H1 (cell line): Measurements from ENCODE around the gene POFUT2. TPM values are rescaled to one million over a fixed set of nuclear protein-coding genes. Genes with fewer than 3 reads are reported as not detected.

ENCODE experiments used
- CTCF ChIA-PET: fragments of 300-600 bp; sonication (Branson Sonifier 250); formaldehyde crosslinking; loops from one replicate; lab custom pipeline; 2021; ENCODE audit not compliant: partially characterized antibody; lab: Charles Lee
- POLR2A ChIA-PET: fragments of 300-600 bp; sonication (Branson Sonifier 250); formaldehyde crosslinking; loops from one replicate; lab custom pipeline; 2021; ENCODE audit warnings: inconsistent platforms; ENCODE audit not compliant: partially characterized antibody; lab: Charles Lee
- DNase-seq, 2 experiments: peaks; one replicate each; pipeline versions ENCODE4 v3.0.0 to v3.0.0-alpha.2; 2010 to 2022; ENCODE audit warnings: low spot score in 2 of 2, low read depth in 1 of 2, mixed read lengths in 1 of 2
- FAIRE-seq: peaks from 2 replicates; lab custom pipeline; 2011; peaks lifted over from hg19 to GRCh38; lab: Jason Lieb, UNC
- H2AFZ ChIP-seq: 2 replicates; pipeline ENCODE4 v1.8.1; 2012; ENCODE audit warnings: low read length, inconsistent platforms
- H2AK5ac ChIP-seq: 2 replicates; pipeline ENCODE4 v1.6.1; 2013; ENCODE audit warnings: low read depth, low read length
- H2BK120ac ChIP-seq: replicated peaks from 2 replicates; pipeline ENCODE3; 2013; ENCODE audit warnings: low read depth, low read length, inconsistent platforms
- H2BK12ac ChIP-seq: 2 replicates; pipeline ENCODE4 v1.6.1; 2013; ENCODE audit warnings: low read depth, low read length
- H2BK15ac ChIP-seq: 2 replicates; pipeline ENCODE4 v1.6.1; 2013; ENCODE audit warnings: low read length
- H2BK20ac ChIP-seq: 2 replicates; pipeline ENCODE4 v1.6.1; 2013; ENCODE audit warnings: low read length
- H2BK5ac ChIP-seq: 2 replicates; pipeline ENCODE4 v1.6.1; 2013; ENCODE audit warnings: low read depth, low read length
- H3K14ac ChIP-seq: 2 replicates; pipeline ENCODE4 v1.6.1; 2013; ENCODE audit warnings: inconsistent platforms; ENCODE audit not compliant: insufficient read length
- H3K18ac ChIP-seq: 2 replicates; pipeline ENCODE4 v1.6.1; 2013; ENCODE audit warnings: low read length; ENCODE audit errors: extremely low read depth
- H3K23ac ChIP-seq: 2 replicates; pipeline ENCODE4 v1.6.1; 2013; ENCODE audit warnings: inconsistent platforms; ENCODE audit not compliant: insufficient read length
- H3K23me2 ChIP-seq: 2 replicates; pipeline ENCODE4 v1.6.1; 2013; ENCODE audit warnings: low read depth, low read length
- H3K27ac ChIP-seq: 2 replicates; pipeline ENCODE4 v1.6.1; 2011; ENCODE audit warnings: low read depth, low read length, inconsistent platforms
- H3K27me3 ChIP-seq, 4 experiments: replicated peaks in 1 of 4; 1 replicate in 1 of 4; 2 replicates in 3 of 4; pipeline versions ENCODE4 v1.6.1 to v1.8.1; 2011 to 2013; ENCODE audit warnings: low read length in 3 of 4, mild to moderate bottlenecking in 3 of 4, inconsistent platforms in 2 of 4, mixed read lengths in 2 of 4, moderate library complexity in 1 of 4; ENCODE audit not compliant: control insufficient read depth in 3 of 4, insufficient read depth in 3 of 4; ENCODE audit errors: extremely low read depth in 1 of 4
- H3K36me3 ChIP-seq, 4 experiments: 2 replicates each; pipeline versions ENCODE4 v1.6.1 to v1.8.1; 2011 to 2013; ENCODE audit warnings: mild to moderate bottlenecking in 4 of 4, low read length in 3 of 4, moderate library complexity in 2 of 4, control low read depth in 1 of 4, inconsistent platforms in 1 of 4; ENCODE audit not compliant: insufficient read depth in 4 of 4, control insufficient read depth in 2 of 4
- H3K4ac ChIP-seq: replicated peaks from 2 replicates; pipeline ENCODE3; 2013; ENCODE audit warnings: low read length, low read depth, mixed read lengths, inconsistent platforms; ENCODE audit not compliant: insufficient read length
- H3K4me1 ChIP-seq, 4 experiments: replicated peaks in 1 of 4; 1 replicate in 1 of 4; 2 replicates in 3 of 4; pipeline versions ENCODE4 v1.6.1 to v1.8.1; 2011 to 2013; ENCODE audit warnings: low read length in 3 of 4, inconsistent platforms in 2 of 4, mixed read lengths in 1 of 4; ENCODE audit not compliant: insufficient read depth in 4 of 4, control insufficient read depth in 3 of 4
- H3K4me2 ChIP-seq, 2 experiments: 2 replicates each; pipeline versions ENCODE4 v1.6.1 to v1.8.1; 2011 to 2013; ENCODE audit warnings: low read depth in 2 of 2, low read length in 2 of 2, control low read depth in 1 of 2, inconsistent platforms in 1 of 2, mild to moderate bottlenecking in 1 of 2; ENCODE audit not compliant: insufficient read depth in 1 of 2
- H3K4me3 ChIP-seq, 4 experiments: fragments of 200-600, 300-600 bp in 1 of 4; sonication (generic), shearing (Covaris generic), sonication (Bioruptor Twin) in 1 of 4; 2 replicates each; pipeline versions ENCODE4 v1.5.1 to v1.8.1; 2011 to 2016; ENCODE audit warnings: low read length in 4 of 4, low read depth in 3 of 4, control low read depth in 2 of 4, inconsistent platforms in 2 of 4, mild to moderate bottlenecking in 2 of 4, mixed read lengths in 1 of 4, moderate library complexity in 1 of 4; ENCODE audit not compliant: insufficient read depth in 2 of 4; ENCODE audit errors: extremely low read depth in 1 of 4
- H3K56ac ChIP-seq: replicated peaks from 2 replicates; pipeline ENCODE3; 2013; ENCODE audit warnings: low read depth, mild to moderate bottlenecking, mixed read lengths, low read length, inconsistent platforms; ENCODE audit not compliant: insufficient read length
- H3K79me1 ChIP-seq: 2 replicates; pipeline ENCODE4 v1.6.1; 2013; ENCODE audit warnings: low read depth, low read length, control low read depth
- H3K79me2 ChIP-seq, 2 experiments: 2 replicates each; pipeline versions ENCODE4 v1.6.1 to v1.8.1; 2012 to 2013; ENCODE audit warnings: low read length in 2 of 2, mild to moderate bottlenecking in 2 of 2, inconsistent platforms in 1 of 2; ENCODE audit not compliant: insufficient read depth in 2 of 2, control insufficient read depth in 1 of 2
- H3K9ac ChIP-seq, 4 experiments: replicated peaks in 1 of 4; 1 replicate in 1 of 4; 2 replicates in 3 of 4; pipeline versions ENCODE4 v1.6.1 to v1.8.1; 2011 to 2013; ENCODE audit warnings: low read depth in 3 of 4, low read length in 3 of 4, control low read depth in 2 of 4, mild to moderate bottlenecking in 2 of 4, moderate library complexity in 2 of 4, inconsistent platforms in 1 of 4; ENCODE audit errors: extremely low read depth in 1 of 4
- H3K9me3 ChIP-seq, 2 experiments: 2 replicates each; pipeline versions ENCODE4 v1.6.1 to v1.8.1; 2012 to 2013; ENCODE audit warnings: mild to moderate bottlenecking in 2 of 2, moderate library complexity in 2 of 2, control low read depth in 1 of 2, inconsistent platforms in 1 of 2, low read depth in 1 of 2, low read length in 1 of 2, mixed read lengths in 1 of 2; ENCODE audit not compliant: insufficient read depth in 2 of 2
- H4K20me1 ChIP-seq, 2 experiments: replicated peaks in 1 of 2; 2 replicates each; pipeline versions ENCODE3 to v1.8.1; 2011 to 2013; ENCODE audit warnings: inconsistent platforms in 2 of 2, low read length in 2 of 2, mild to moderate bottlenecking in 1 of 2; ENCODE audit not compliant: insufficient read depth in 2 of 2, control insufficient read depth in 1 of 2
- H4K5ac ChIP-seq: 2 replicates; pipeline ENCODE4 v1.6.1; 2013; ENCODE audit warnings: low read length, low read depth, mixed read lengths, inconsistent platforms; ENCODE audit not compliant: insufficient read length
- H4K8ac ChIP-seq: 2 replicates; pipeline ENCODE4 v1.8.0; 2013; ENCODE audit warnings: mild to moderate bottlenecking, moderate library complexity, low read length, inconsistent platforms; ENCODE audit not compliant: insufficient read depth; ENCODE audit errors: extremely low read depth
- H4K91ac ChIP-seq: replicated peaks from 2 replicates; pipeline ENCODE3; 2013; ENCODE audit warnings: low read length, mixed read lengths, inconsistent platforms; ENCODE audit not compliant: insufficient read length
- ATF3 ChIP-seq: IDR thresholded peaks from 2 replicates; pipeline ENCODE4 v1.6.1; 2011; ENCODE audit warnings: low read depth, mild to moderate bottlenecking, low read length; ENCODE audit not compliant: insufficient read depth
- BACH1 ChIP-seq: IDR thresholded peaks from 2 replicates; pipeline ENCODE4 v1.6.1; 2012; ENCODE audit warnings: low read length, improper control_type of control experiment
- CEBPB ChIP-seq: IDR thresholded peaks from 2 replicates; pipeline ENCODE4 v1.6.1; 2012; ENCODE audit warnings: low read depth, low read length
- FOSL1 ChIP-seq: IDR thresholded peaks from 2 replicates; pipeline ENCODE4 v1.6.1; 2011; ENCODE audit warnings: mild to moderate bottlenecking, low read depth, low read length, moderate library complexity; ENCODE audit not compliant: insufficient read depth
- KDM5A ChIP-seq: fragments of 200-600 bp; IDR thresholded peaks from 2 replicates; pipeline ENCODE4 v1.7.1; 2012; ENCODE audit warnings: mild to moderate bottlenecking, low read length, inconsistent platforms, mixed read lengths
- POLR2A ChIP-seq, 2 experiments: IDR thresholded peaks; 1 replicate in 1 of 2; 2 replicates in 1 of 2; pipeline ENCODE4 v1.6.1; 2011; ENCODE audit warnings: low read depth in 2 of 2, low read length in 2 of 2, mild to moderate bottlenecking in 2 of 2; ENCODE audit errors: control extremely low read depth in 1 of 2
- SP2 ChIP-seq: IDR thresholded peaks from 2 replicates; pipeline ENCODE4 v1.6.1; 2012; ENCODE audit warnings: mild to moderate bottlenecking, low read length, inconsistent platforms
- WGBS, 2 experiments: shearing (Covaris generic) in 1 of 2; methylation state at CpG; one replicate each; pipeline versions ENCODE4 v1.1.6 to v1.1.7; 2013 to 2015; ENCODE audit warnings: low lambda C conversion rate in 2 of 2, mixed read lengths in 2 of 2, inconsistent platforms in 1 of 2, low coverage in 1 of 2, missing lambda C conversion rate in 1 of 2; ENCODE audit not compliant: insufficient replicate concordance in 2 of 2, insufficient coverage in 1 of 2, insufficient read length in 1 of 2; ENCODE audit errors: extremely low coverage in 1 of 2, missing lambda C conversion rate in 1 of 2; 5-methylcytosine and 5-hydroxymethylcytosine counted together
- polyA plus RNA-seq, 7 experiments: library from polyadenylated mRNA; depleted of rRNA in 3 of 7; stranded (reverse) in 5 of 7; unstranded in 2 of 7; fragments of >200 nt in 5 of 7; fragments of 200-250 nt in 2 of 7; gene quantifications; 1 replicate in 5 of 7; 2 replicates in 1 of 7; 4 replicates in 1 of 7; pipeline versions ENCODE4 v1.2.1 to v1.2.3, GENCODE V29; 2011 to 2013; ENCODE audit warnings: missing spikeins in 2 of 7, mixed read lengths in 2 of 7
- total RNA-seq: library from RNA; stranded (reverse); fragmentation: NEBNext Ultra II Directional; extraction: Animal tissue kit (Norgen Biotek cat#: 25700); gene quantifications from 2 replicates; pipeline ENCODE4 v1.2.1, GENCODE V29; 2021

The POFUT2 gene
- total and polyA plus RNA-seq, 2 of the 8 experiments (the other 6 are each of a cell fraction or from before 2014, with no cell fraction given): 13.7 to 32.1 TPM

GRCh38 chr21:45250272-45250671 is 37.4 kb downstream of the POFUT2 start:
- no peak overlapping the region for H3K23ac ChIP-seq
- no peaks in the 10 kb centered on the region for H4K20me1 ChIP-seq
- no peak overlapping the region for H3K4ac ChIP-seq
- 93% methylated on average over 3 of the region's 3 CpGs; no CpG with 5 or more reads in 1 of the 2 experiments for WGBS, 2 experiments
- TF ChIP-seq CEBPB (no peak), KDM5A (no peak), ATF3 (no peak), SP2 (no peak), POLR2A (IDR thresholded peaks at IDR 0.05; ENCODE audit: control extremely low read depth in 1 of 2, low read depth in 2 of 2, low read length in 2 of 2) (no peak), FOSL1 (no peak), BACH1 (no peak)
- TF ChIP-seq, all 59 proteins: peak for 0
- Histone ChIP-seq H3K9ac (no peak overlapping the region), H3K14ac (no peak overlapping the region), H3K27me3 (no peaks in the 10 kb centered on the region; a peak in 1 of 7 replicates), H4K5ac (no peak overlapping the region), H3K56ac (no peak overlapping the region), H2BK120ac (no peak overlapping the region), H2AK5ac (no peak overlapping the region), H3K18ac (no peak overlapping the region), H4K91ac (no peak overlapping the region), H3K79me2 (no peaks in the 10 kb centered on the region), H2BK5ac (no peak overlapping the region), H3K36me3 (no peaks in the 10 kb centered on the region), H2BK20ac (no peak overlapping the region), H3K27ac (no peak overlapping the region), H3K4me3 (no peak overlapping the region), H4K8ac (no peak overlapping the region), H3K4me1 (peaks cover 0 to 13% (median 7%) of the 10 kb centered on the region in 4 experiments; a peak in 5 of 7 replicates), H2BK12ac (no peak overlapping the region), H2AFZ (no peak overlapping the region), H3K79me1 (no peaks in the 10 kb centered on the region), H3K4me2 (no peak overlapping the region), H3K9me3 (no peaks in the 10 kb centered on the region), H3K23me2 (no peaks in the 10 kb centered on the region), H2BK15ac (no peak overlapping the region)
- DNase-seq: no peak
- FAIRE-seq: no peak
- ChIA-PET CTCF (interaction anchor here (3.7 kb wide), 1 partner anchor 111 kb away, joined by 28 read pairs; no protein-coding TSS in a partner anchor), POLR2A (no interaction called here)
